Tibial nerve (tissue), 4 donors: ENCODE data around the gene SLC7A10. TPM values are rescaled to one million over a fixed set of nuclear protein-coding genes. Genes with fewer than 3 reads are reported as not detected.

ENCODE experiments used
- DNase-seq, 2 donors: peaks; one replicate each; pipeline ENCODE4 v3.0.0-alpha.2; 2019; ENCODE audit warnings: low spot score in 2 of 2
- H3K27ac ChIP-seq, 4 donors: fragments of 200-600 bp; sonication (generic) in 3 of 4; one replicate each; pipeline ENCODE4 v1.5.1; 2017 to 2019; ENCODE audit warnings: mild to moderate bottlenecking in 1 of 4
- H3K27me3 ChIP-seq, 2 donors: fragments of 200-600 bp; sonication (generic) in 1 of 2; one replicate each; pipeline versions ENCODE4 v1.5.1 to v1.6.0; 2017 to 2019
- H3K36me3 ChIP-seq, 3 donors: fragments of 200-600 bp; sonication (generic); one replicate each; pipeline ENCODE4 v1.5.1; 2018 to 2019
- H3K4me1 ChIP-seq, 4 donors: fragments of 200-600 bp; sonication (generic) in 3 of 4; one replicate each; pipeline ENCODE4 v1.5.1; 2017 to 2019
- H3K4me3 ChIP-seq, 4 donors: fragments of 200-600 bp; sonication (generic) in 3 of 4; one replicate each; pipeline ENCODE4 v1.5.1; 2017 to 2019; ENCODE audit warnings: mild to moderate bottlenecking in 1 of 4, moderate library complexity in 1 of 4
- H3K9me3 ChIP-seq, 4 donors: fragments of 200-600 bp; sonication (generic) in 3 of 4; one replicate each; pipeline ENCODE4 v1.5.1; 2017 to 2019
- CTCF ChIP-seq, 5 experiments: fragments of 200-600 bp in 3 of 5; fragments of 450-650 bp in 2 of 5; sonication (generic) in 3 of 5; IDR thresholded peaks; one replicate each; pipeline ENCODE4 v1.5.1; 2016 to 2019; ENCODE audit warnings: antibody characterized with exemption in 5 of 5, mild to moderate bottlenecking in 3 of 5, moderate library complexity in 2 of 5
- EP300 ChIP-seq, 2 donors: sonication (generic); formaldehyde crosslinking; IDR thresholded peaks; one replicate each; pipeline ENCODE4 v1.6.1; 2017; ENCODE audit warnings: antibody characterized with exemption in 2 of 2, mild to moderate bottlenecking in 1 of 2
- POLR2A ChIP-seq, 2 donors: fragments of 450-650 bp; IDR thresholded peaks; one replicate each; pipeline ENCODE4 v1.6.1; 2017; ENCODE audit warnings: antibody characterized with exemption in 2 of 2, mild to moderate bottlenecking in 2 of 2, moderate library complexity in 2 of 2
- whole genome bisulfite sequencing, 2 donors: methylation state at CpG; one replicate each; pipeline ENCODE4 v1.1.5; 2018; 5-methylcytosine and 5-hydroxymethylcytosine counted together
- total RNA-seq, 4 donors: library from RNA; depleted of rRNA; stranded (reverse); fragments of >200 nt; gene quantifications; one replicate each; pipeline ENCODE4 v1.1.0, GENCODE V29; 2016

Gene SLC7A10
- 10 to 100 TPM in 3 of 4 donors, 1 to 10 TPM in 1; 4.3 to 25.8 (median 13.2) TPM for total RNA-seq

GRCh38 chr19:33225458-33225926 is at the start of gene SLC7A10:
TSS of gene SLC7A10 (minus strand) at chr19:33225850. CDS start at chr19:33225703, 147 bp downstream.
- no peak for DNase-seq
- Histone ChIP-seq H3K36me3 (no peaks in the 10 kb centered on the region), H3K27ac (no peak within 1 kb of the TSS), H3K4me3 (peak within 1 kb of the TSS in 2 of 4 donors; percentile 6 to 34), H3K4me1 (peaks cover 0 to 24% (median 6%) of the 10 kb centered on the region in 4 donors), H3K9me3 (peaks cover 0 to 36% (median 7%) of the 10 kb centered on the region in 4 donors), H3K27me3 (peaks cover 0 to 59% of the 10 kb centered on the region in 2 donors)
- WGBS, 2 donors, result 0 to 4% methylated on average over 19 to 45 of the region's 62 CpGs
- no peak for TF ChIP-seq CTCF (IDR thresholded peaks at IDR 0.05)
- TF ChIP-seq EP300 (IDR thresholded peaks at IDR 0.05), result no peak
- TF ChIP-seq POLR2A (IDR thresholded peaks at IDR 0.05), result no peak

GRCh38 chr19:33274663-33275558 is 49.3 kb upstream of the SLC7A10 start:
- 76 to 84% methylated on average over 7 to 17 of the region's 17 CpGs for WGBS, 2 donors
- no peak for DNase-seq
- Histone ChIP-seq H3K36me3 (no peaks in the 10 kb centered on the region), H3K27me3 (no peaks in the 10 kb centered on the region), H3K9me3 (no peaks in the 10 kb centered on the region), H3K4me3 (no peak overlapping the region), H3K27ac (no peak overlapping the region), H3K4me1 (peaks cover 0 to 21% (median 7%) of the 10 kb centered on the region in 4 donors)
- TF ChIP-seq CTCF (IDR thresholded peaks at IDR 0.05) (no peak), POLR2A (IDR thresholded peaks at IDR 0.05) (no peak), EP300 (IDR thresholded peaks at IDR 0.05) (no peak)

GRCh38 chr19:33273881-33274662 is 48.4 kb upstream of the SLC7A10 start:
- DNase-seq, result peak in 1 of 2 donors; percentile 61
- H3K36me3 ChIP-seq, result no peaks in the 10 kb centered on the region
- H3K4me3 ChIP-seq, result no peak overlapping the region
- no peaks in the 10 kb centered on the region for H3K9me3 ChIP-seq
- TF ChIP-seq CTCF (IDR thresholded peaks at IDR 0.05) (no peak), EP300 (IDR thresholded peaks at IDR 0.05) (no peak), POLR2A (IDR thresholded peaks at IDR 0.05) (no peak)
- 26 to 29% methylated on average over 12 to 15 of the region's 16 CpGs for WGBS, 2 donors
- no peak overlapping the region for H3K27ac ChIP-seq
- no peaks in the 10 kb centered on the region for H3K27me3 ChIP-seq
- H3K4me1 ChIP-seq, result peaks cover 0 to 21% (median 7%) of the 10 kb centered on the region in 4 donors

GRCh38 chr19:33273065-33273736 is 47.6 kb upstream of the SLC7A10 start:
- no peak for DNase-seq
- 32 to 63% methylated on average over 14 to 24 of the region's 26 CpGs for WGBS, 2 donors
- Histone ChIP-seq H3K27ac (no peak overlapping the region), H3K4me3 (no peak overlapping the region), H3K9me3 (no peaks in the 10 kb centered on the region), H3K27me3 (peaks cover 0 to 4% of the 10 kb centered on the region in 2 donors), H3K4me1 (peaks cover 0 to 28% (median 7%) of the 10 kb centered on the region in 4 donors), H3K36me3 (no peaks in the 10 kb centered on the region)
- TF ChIP-seq POLR2A (IDR thresholded peaks at IDR 0.05), result no peak
- no peak for TF ChIP-seq EP300 (IDR thresholded peaks at IDR 0.05)
- TF ChIP-seq CTCF (IDR thresholded peaks at IDR 0.05), result no peak
